Gastrocnemius medialis (tissue), 4 donors: ENCODE data around the gene SORT1. TPM values are rescaled to one million over a fixed set of nuclear protein-coding genes. Genes with fewer than 3 reads are reported as not detected.

Source experiments
- ATAC-seq, 2 donors: fragments of 150-250 bp; one replicate each; pipeline ENCODE4 v1.9.1; 2016
- DNase-seq, 2 donors: peaks; one replicate each; pipeline ENCODE4 v3.0.0-alpha.2; 2019
- H3K27ac ChIP-seq, 4 donors: fragments of 200-600 bp; sonication (generic); 1 replicate in 1 of 4; 2 replicates in 3 of 4; pipeline ENCODE4 v1.5.1; 2016 to 2018; ENCODE audit warnings: mild to moderate bottlenecking in 2 of 4, moderate library complexity in 1 of 4
- H3K27me3 ChIP-seq, 3 donors: fragments of 200-600 bp; sonication (generic) in 2 of 3; 1 replicate in 1 of 3; 2 replicates in 2 of 3; pipeline versions ENCODE4 v1.5.1 to v1.6.0; 2016 to 2019; ENCODE audit warnings: mild to moderate bottlenecking in 1 of 3, moderate library complexity in 1 of 3
- H3K36me3 ChIP-seq, 2 donors: fragments of 200-600 bp; sonication (generic) in 1 of 2; one replicate each; pipeline ENCODE4 v1.5.1; 2017 to 2018
- H3K4me1 ChIP-seq, 2 donors: fragments of 200-600 bp; sonication (generic) in 1 of 2; one replicate each; pipeline ENCODE4 v1.5.1; 2016 to 2017; ENCODE audit warnings: mild to moderate bottlenecking in 2 of 2
- H3K4me3 ChIP-seq, 4 donors: fragments of 200-600 bp; sonication (generic) in 3 of 4; 1 replicate in 1 of 4; 2 replicates in 3 of 4; pipeline ENCODE4 v1.5.1; 2016 to 2019; ENCODE audit warnings: mild to moderate bottlenecking in 2 of 4
- H3K9me3 ChIP-seq, 3 donors: fragments of 200-600 bp; sonication (generic) in 2 of 3; 1 replicate in 1 of 3; 2 replicates in 2 of 3; pipeline ENCODE4 v1.5.1; 2016 to 2019
- POLR2A ChIP-seq, 2 donors: fragments of 450-650 bp; IDR thresholded peaks; one replicate each; pipeline ENCODE4 v1.6.1; 2017; ENCODE audit warnings: antibody characterized with exemption in 2 of 2, mild to moderate bottlenecking in 2 of 2, moderate library complexity in 2 of 2
- in situ Hi-C, 4 donors: fragments of 200-750 bp; cut with MboI; loops; one replicate each; pipeline versions ENCODE4 v1.15.0 to v1.8.0; 2017; ENCODE audit warnings: low sequenced_read_pairs in 4 of 4
- intact Hi-C: fragments of 100-400 bp; cut with DNase I; formaldehyde crosslinking; loops from one replicate; pipeline ENCODE4 v1.15.1; 2023; ENCODE audit warnings: low total_unique reads
- total RNA-seq, 4 donors: library from RNA; depleted of rRNA; stranded (reverse); fragments of >200 nt; gene quantifications; one replicate each; pipeline versions ENCODE4 v1.1.0 to v1.2.3, GENCODE V29; 2016
- TF ChIP-seq, protein P1 (sequence below), 5 experiments: fragments of 450-650 bp in 3 of 5; fragments of 200-600 bp in 2 of 5; sonication (generic) in 2 of 5; IDR thresholded peaks in 4 of 5; conservative IDR thresholded peaks in 1 of 5; 1 replicate in 4 of 5; 2 replicates in 1 of 5; pipeline ENCODE4 v1.5.1; 2016 to 2019; ENCODE audit warnings: antibody characterized with exemption in 5 of 5, mild to moderate bottlenecking in 3 of 5, moderate library complexity in 3 of 5

Gene SORT1
- total RNA-seq, 4 donors from 2014 or later: 93.7 to 226 (median 190) TPM

DNA sequence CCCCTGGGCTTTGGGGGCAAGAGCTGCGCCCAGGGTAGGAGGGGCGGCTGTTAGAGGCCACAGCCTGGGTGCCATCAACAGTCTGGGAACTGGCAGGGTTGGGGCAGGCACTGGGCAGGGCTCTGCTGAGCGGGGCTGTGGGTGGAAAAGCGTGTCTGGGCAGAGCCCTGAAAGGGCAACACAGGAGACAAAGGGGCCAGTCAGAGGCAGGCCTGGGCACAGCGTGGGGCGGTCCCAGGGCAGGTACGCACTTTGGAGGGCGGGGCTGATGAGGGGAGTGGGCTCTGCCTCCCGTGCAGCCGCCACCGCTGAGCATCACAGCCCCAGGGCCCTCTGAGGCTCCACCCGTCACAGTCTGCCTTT, 134.5 kb downstream of the SORT1 start:
- Histone ChIP-seq H3K36me3 (no peaks in the 10 kb centered on the region), H3K27me3 (no peaks in the 10 kb centered on the region), H3K9me3 (no peaks in the 10 kb centered on the region), H3K4me1 (no peaks in the 10 kb centered on the region), H3K4me3 (no peak overlapping the region), H3K27ac (no peak overlapping the region)
- ATAC-seq (no peak), DNase-seq (no peak)
- intact Hi-C loops (loop anchor here (1.0 kb wide), 3 partner anchors 62 to 269 kb away; no protein-coding TSS in a partner anchor), in situ Hi-C loops (loop anchor here in 1 of 4 donors (10.0 kb wide), 1 partner anchor 142 kb away; no protein-coding TSS in a partner anchor)
- TF ChIP-seq POLR2A (IDR thresholded peaks at IDR 0.05): no peak
- TF ChIP-seq, protein P1, sequence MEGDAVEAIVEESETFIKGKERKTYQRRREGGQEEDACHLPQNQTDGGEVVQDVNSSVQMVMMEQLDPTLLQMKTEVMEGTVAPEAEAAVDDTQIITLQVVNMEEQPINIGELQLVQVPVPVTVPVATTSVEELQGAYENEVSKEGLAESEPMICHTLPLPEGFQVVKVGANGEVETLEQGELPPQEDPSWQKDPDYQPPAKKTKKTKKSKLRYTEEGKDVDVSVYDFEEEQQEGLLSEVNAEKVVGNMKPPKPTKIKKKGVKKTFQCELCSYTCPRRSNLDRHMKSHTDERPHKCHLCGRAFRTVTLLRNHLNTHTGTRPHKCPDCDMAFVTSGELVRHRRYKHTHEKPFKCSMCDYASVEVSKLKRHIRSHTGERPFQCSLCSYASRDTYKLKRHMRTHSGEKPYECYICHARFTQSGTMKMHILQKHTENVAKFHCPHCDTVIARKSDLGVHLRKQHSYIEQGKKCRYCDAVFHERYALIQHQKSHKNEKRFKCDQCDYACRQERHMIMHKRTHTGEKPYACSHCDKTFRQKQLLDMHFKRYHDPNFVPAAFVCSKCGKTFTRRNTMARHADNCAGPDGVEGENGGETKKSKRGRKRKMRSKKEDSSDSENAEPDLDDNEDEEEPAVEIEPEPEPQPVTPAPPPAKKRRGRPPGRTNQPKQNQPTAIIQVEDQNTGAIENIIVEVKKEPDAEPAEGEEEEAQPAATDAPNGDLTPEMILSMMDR (IDR thresholded peaks at IDR 0.05 in 4 of 5, conservative IDR thresholded peaks at IDR 0.05 in 1 of 5): no peak

DNA sequence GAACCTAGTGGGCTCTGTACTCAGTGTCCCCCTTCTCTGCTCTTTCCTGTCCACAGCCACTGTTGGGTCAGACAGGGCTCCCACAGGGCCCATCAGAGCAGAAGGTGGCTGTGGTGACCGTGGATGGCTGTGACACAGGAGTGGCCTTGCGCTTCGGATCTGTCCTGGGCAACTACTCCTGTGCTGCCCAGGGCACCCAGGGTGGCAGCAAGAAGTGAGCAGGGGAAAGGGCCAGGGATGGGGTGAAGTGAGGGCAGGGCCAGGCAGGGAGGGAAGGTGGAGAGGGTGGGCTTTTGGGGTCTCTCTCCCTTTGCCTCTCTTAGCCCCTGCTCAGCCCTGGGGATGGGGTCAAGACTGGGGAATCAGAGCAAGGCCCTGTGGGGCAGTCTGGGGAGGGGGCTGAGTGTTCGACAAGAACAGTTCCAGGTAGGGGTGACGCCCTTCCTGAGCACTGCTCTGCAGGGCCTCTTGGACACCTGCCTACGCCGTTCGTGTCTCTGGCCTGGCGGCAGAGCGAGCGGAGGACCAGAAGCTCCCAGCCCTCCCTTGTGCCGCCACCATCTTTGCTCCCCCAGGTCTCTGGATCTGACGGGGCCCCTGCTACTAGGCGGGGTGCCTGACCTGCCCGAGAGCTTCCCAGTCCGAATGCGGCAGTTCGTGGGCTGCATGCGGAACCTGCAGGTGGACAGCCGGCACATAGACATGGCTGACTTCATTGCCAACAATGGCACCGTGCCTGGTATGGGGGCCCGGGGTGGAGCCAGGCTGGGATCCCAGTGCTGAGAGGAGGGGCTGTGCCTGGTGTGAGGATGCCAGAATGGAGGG, 135.3 kb downstream of the SORT1 start:
- no peak overlapping the region for H3K27ac ChIP-seq
- in situ Hi-C loops (loop anchor here in 1 of 4 donors (10.0 kb wide), 1 partner anchor 142 kb away; no protein-coding TSS in a partner anchor), intact Hi-C loops (loop anchor here (1.0 kb wide), 3 partner anchors 61 to 270 kb away; no protein-coding TSS in a partner anchor)
- no peaks in the 10 kb centered on the region for H3K36me3 ChIP-seq
- ATAC-seq: no peak
- H3K27me3 ChIP-seq: no peaks in the 10 kb centered on the region
- H3K4me1 ChIP-seq: no peaks in the 10 kb centered on the region
- TF ChIP-seq POLR2A (IDR thresholded peaks at IDR 0.05): no peak
- TF ChIP-seq, protein P1 (IDR thresholded peaks at IDR 0.05 in 4 of 5, conservative IDR thresholded peaks at IDR 0.05 in 1 of 5): no peak
- no peak for DNase-seq
- no peak overlapping the region for H3K4me3 ChIP-seq
- H3K9me3 ChIP-seq: no peaks in the 10 kb centered on the region

DNA sequence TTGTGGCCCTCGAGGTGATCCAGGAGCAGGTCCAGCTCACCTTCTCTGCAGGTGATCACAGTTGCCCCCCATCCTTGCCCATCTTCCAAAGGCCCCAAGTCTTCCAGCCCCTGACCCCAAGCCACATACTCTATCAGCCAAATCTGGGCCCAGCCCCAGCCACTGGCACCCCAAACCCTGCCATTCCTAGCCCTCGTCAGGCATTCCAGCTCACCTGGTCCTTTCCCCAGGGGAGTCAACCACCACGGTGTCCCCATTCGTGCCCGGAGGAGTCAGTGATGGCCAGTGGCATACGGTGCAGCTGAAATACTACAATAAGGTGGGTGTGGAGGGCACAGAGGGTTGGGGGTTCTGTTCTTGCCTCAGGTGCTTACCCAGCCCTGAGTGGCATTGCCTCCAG, 136.1 kb downstream of the SORT1 start:
- H3K4me3 ChIP-seq: no peak overlapping the region
- no peaks in the 10 kb centered on the region for H3K27me3 ChIP-seq
- ATAC-seq (no peak), DNase-seq (no peak)
- no peak overlapping the region for H3K27ac ChIP-seq
- TF ChIP-seq POLR2A (IDR thresholded peaks at IDR 0.05): no peak
- TF ChIP-seq, protein P1 (IDR thresholded peaks at IDR 0.05 in 4 of 5, conservative IDR thresholded peaks at IDR 0.05 in 1 of 5): no peak
- in situ Hi-C loops (loop anchor here in 1 of 4 donors (10.0 kb wide), 1 partner anchor 143 kb away; no protein-coding TSS in a partner anchor), intact Hi-C loops (no loop called here)
- H3K4me1 ChIP-seq: no peaks in the 10 kb centered on the region
- H3K36me3 ChIP-seq: no peaks in the 10 kb centered on the region
- no peaks in the 10 kb centered on the region for H3K9me3 ChIP-seq

DNA sequence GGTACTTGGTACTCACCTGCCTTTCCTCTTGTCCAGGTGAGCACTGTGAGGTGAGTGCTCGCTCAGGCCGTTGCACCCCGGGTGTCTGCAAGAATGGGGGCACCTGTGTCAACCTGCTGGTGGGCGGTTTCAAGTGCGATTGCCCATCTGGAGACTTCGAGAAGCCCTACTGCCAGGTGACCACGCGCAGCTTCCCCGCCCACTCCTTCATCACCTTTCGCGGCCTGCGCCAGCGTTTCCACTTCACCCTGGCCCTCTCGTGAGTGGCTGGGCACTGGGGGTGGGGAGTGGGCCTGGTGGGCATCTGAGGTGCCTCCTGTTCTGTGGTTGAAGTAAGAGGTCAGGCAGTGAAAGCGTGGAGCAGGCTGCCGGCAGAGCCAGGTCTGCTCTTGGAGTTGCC, 136.7 kb downstream of the SORT1 start:
- Histone ChIP-seq H3K36me3 (no peaks in the 10 kb centered on the region), H3K9me3 (no peaks in the 10 kb centered on the region), H3K4me3 (no peak overlapping the region), H3K27ac (no peak overlapping the region), H3K27me3 (no peaks in the 10 kb centered on the region), H3K4me1 (no peaks in the 10 kb centered on the region)
- TF ChIP-seq, protein P1 (IDR thresholded peaks at IDR 0.05 in 4 of 5, conservative IDR thresholded peaks at IDR 0.05 in 1 of 5): no peak
- no peak for TF ChIP-seq POLR2A (IDR thresholded peaks at IDR 0.05)
- ATAC-seq (no peak), DNase-seq (no peak)
- intact Hi-C loops (no loop called here), in situ Hi-C loops (loop anchor here in 1 of 4 donors (10.0 kb wide), 1 partner anchor 144 kb away; no protein-coding TSS in a partner anchor)
